GM23248 (cell line): Measurements from ENCODE around the gene CRAT. TPM values are rescaled to one million over a fixed set of nuclear protein-coding genes. Genes with fewer than 3 reads are reported as not detected.

Experiments
- DNase-seq: peaks from one replicate; pipeline ENCODE4 v3.0.0-alpha.2; 2015
- H2AFZ ChIP-seq: fragments of 200-600 bp; sonication (generic); 2 replicates; pipeline ENCODE4 v1.6.1; 2016; ENCODE audit warnings: antibody characterized with exemption
- H3F3A ChIP-seq: fragments of 200-600 bp; sonication (generic); 2 replicates; pipeline ENCODE4 v1.6.1; 2016; ENCODE audit warnings: mild to moderate bottlenecking, antibody characterized with exemption, mixed run types; ENCODE audit not compliant: insufficient read depth
- H3K27ac ChIP-seq: fragments of 200-600 bp; sonication (generic); 2 replicates; pipeline ENCODE4 v1.5.1; 2016; ENCODE audit warnings: mild to moderate bottlenecking
- H3K27me3 ChIP-seq: fragments of 200-600 bp; sonication (generic); replicated peaks from 2 replicates; pipeline ENCODE4 v1.6.1; 2016; ENCODE audit warnings: mild to moderate bottlenecking; ENCODE audit not compliant: insufficient read depth
- H3K36me3 ChIP-seq: fragments of 200-600 bp; sonication (generic); 2 replicates; pipeline ENCODE4 v1.6.1; 2016; ENCODE audit warnings: low read depth, mild to moderate bottlenecking
- H3K4me1 ChIP-seq: fragments of 200-600 bp; sonication (generic); 2 replicates; pipeline ENCODE4 v1.6.1; 2016; ENCODE audit warnings: mild to moderate bottlenecking; ENCODE audit not compliant: insufficient read depth
- H3K4me2 ChIP-seq: fragments of 200-600 bp; sonication (generic); one replicate; pipeline ENCODE4 v1.6.1; 2016; ENCODE audit warnings: mild to moderate bottlenecking; ENCODE audit not compliant: unreplicated experiment
- H3K4me3 ChIP-seq: fragments of 200-600 bp; sonication (generic); 2 replicates; pipeline ENCODE4 v1.5.1; 2016; ENCODE audit warnings: mild to moderate bottlenecking
- H3K79me2 ChIP-seq: fragments of 200-600 bp; sonication (generic); 2 replicates; pipeline ENCODE4 v1.6.1; 2016; ENCODE audit warnings: mild to moderate bottlenecking; ENCODE audit not compliant: insufficient read depth
- H3K9ac ChIP-seq: fragments of 200-600 bp; sonication (generic); 2 replicates; pipeline ENCODE4 v1.6.1; 2016; ENCODE audit warnings: mild to moderate bottlenecking
- H3K9me2 ChIP-seq: fragments of 200-600 bp; sonication (generic); 2 replicates; pipeline ENCODE4 v1.6.1; 2016; ENCODE audit warnings: mixed run types, mild to moderate bottlenecking, moderate library complexity; ENCODE audit not compliant: insufficient read depth
- H3K9me3 ChIP-seq: fragments of 200-600 bp; sonication (generic); one replicate; pipeline ENCODE4 v1.6.1; 2017; ENCODE audit warnings: low read depth
- H4K20me1 ChIP-seq: fragments of 200-600 bp; sonication (generic); 2 replicates; pipeline ENCODE4 v1.6.0; 2016; ENCODE audit not compliant: insufficient read depth
- EZH2 ChIP-seq: fragments of 200-600 bp; sonication (generic); IDR thresholded peaks from 2 replicates; pipeline ENCODE4 v1.6.1; 2018; ENCODE audit warnings: antibody characterized with exemption, mild to moderate bottlenecking; ENCODE audit not compliant: insufficient read depth, poor library complexity, severe bottlenecking
- EZH2phosphoT487 ChIP-seq: fragments of 200-600 bp; sonication (generic); IDR thresholded peaks from 2 replicates; pipeline ENCODE4 v1.6.1; 2018; ENCODE audit warnings: antibody characterized with exemption, moderate library complexity, mild to moderate bottlenecking, low read depth; ENCODE audit not compliant: insufficient read depth
- WGBS, 2 experiments: methylation state at CpG; one replicate each; pipeline ENCODE4 v1.1.6; 2015 to 2017; ENCODE audit warnings: low lambda C conversion rate in 2 of 2, low coverage in 1 of 2; ENCODE audit errors: missing lambda C conversion rate in 2 of 2; 5-methylcytosine and 5-hydroxymethylcytosine counted together
- in situ Hi-C: fragments of 300-500 bp; cut with MboI; formaldehyde crosslinking; loops from 2 replicates; pipeline ENCODE4 v1.15.0; 2020
- polyA plus RNA-seq: library from polyadenylated mRNA; unstranded; fragments of >200 nt; fragmentation: Nextera tagmentation; extraction: Ambion mirVana; gene quantifications from 2 replicates; pipeline ENCODE4 v1.2.1, GENCODE V29; 2016
- total RNA-seq: library from RNA; depleted of rRNA; stranded (reverse); fragments of >200 nt; shearing (Covaris generic); gene quantifications from 2 replicates; pipeline ENCODE4 v1.2.3, GENCODE V29; 2014

The CRAT gene
- total and polyA plus RNA-seq, 2 experiments from 2014 or later: 55.4 to 61.4 TPM

- Histone ChIP-seq H3K9me2 (no peaks in the 10 kb centered on the region), H3K4me2 (no peak overlapping the region), H3K4me3 (no peak overlapping the region), H3F3A (no peaks in the 10 kb centered on the region), H3K79me2 (no peaks in the 10 kb centered on the region), H3K27ac (no peak overlapping the region), H2AFZ (no peak overlapping the region), H3K9ac (no peak overlapping the region), H3K27me3 (no peaks in the 10 kb centered on the region), H3K4me1 (no peaks in the 10 kb centered on the region), H3K36me3 (no peaks in the 10 kb centered on the region), H3K9me3 (no peaks in the 10 kb centered on the region), H4K20me1 (no peaks in the 10 kb centered on the region)
- WGBS, 2 experiments: 75 to 76% methylated on average over 27 to 28 of the region's 28 CpGs
- no peak for TF ChIP-seq EZH2
- TF ChIP-seq EZH2phosphoT487: no peak
- in situ Hi-C loops: no loop called here
- no peak for DNase-seq
Measured at GRCh38 chr9:129100383-129101169, 10.0 kb downstream of the CRAT start.

- TF ChIP-seq EZH2 (no peak), EZH2phosphoT487 (no peak)
- no peak overlapping the region for H3K4me3 ChIP-seq
- H3K9me2 ChIP-seq: no peaks in the 10 kb centered on the region
- H3K4me1 ChIP-seq: no peaks in the 10 kb centered on the region
- no peak overlapping the region for H3K27ac ChIP-seq
- H2AFZ ChIP-seq: no peak overlapping the region
- no peaks in the 10 kb centered on the region for H4K20me1 ChIP-seq
- no peak for DNase-seq
- in situ Hi-C loops: no loop called here
- no peaks in the 10 kb centered on the region for H3F3A ChIP-seq
- H3K36me3 ChIP-seq: no peaks in the 10 kb centered on the region
- no peaks in the 10 kb centered on the region for H3K27me3 ChIP-seq
- H3K79me2 ChIP-seq: no peaks in the 10 kb centered on the region
- no peaks in the 10 kb centered on the region for H3K9me3 ChIP-seq
- 96% methylated on average over 11 of the region's 11 CpGs for WGBS, 2 experiments
- no peak overlapping the region for H3K9ac ChIP-seq
- no peak overlapping the region for H3K4me2 ChIP-seq
Measured at GRCh38 chr9:129098328-129098727, 12.3 kb downstream of the CRAT start.

- Histone ChIP-seq H4K20me1 (no peaks in the 10 kb centered on the region), H3K4me3 (no peak overlapping the region), H3K79me2 (no peaks in the 10 kb centered on the region), H3K36me3 (no peaks in the 10 kb centered on the region), H3K4me2 (no peak overlapping the region), H2AFZ (no peak overlapping the region), H3K27ac (no peak overlapping the region), H3K9me3 (no peaks in the 10 kb centered on the region), H3K9ac (no peak overlapping the region), H3F3A (no peaks in the 10 kb centered on the region), H3K27me3 (no peaks in the 10 kb centered on the region), H3K9me2 (no peaks in the 10 kb centered on the region), H3K4me1 (no peaks in the 10 kb centered on the region)
- no peak for DNase-seq
- TF ChIP-seq EZH2phosphoT487: no peak
- no peak for TF ChIP-seq EZH2
- WGBS, 2 experiments: 95 to 99% methylated on average over 14 to 16 of the region's 16 CpGs
- in situ Hi-C loops: no loop called here
Measured at GRCh38 chr9:129097671-129098306, 12.8 kb downstream of the CRAT start.

- Histone ChIP-seq H3K9me2 (no peaks in the 10 kb centered on the region), H3K79me2 (no peaks in the 10 kb centered on the region), H3K4me3 (no peak overlapping the region), H2AFZ (no peak overlapping the region), H4K20me1 (no peaks in the 10 kb centered on the region), H3K9me3 (no peaks in the 10 kb centered on the region), H3K4me2 (no peak overlapping the region), H3F3A (no peaks in the 10 kb centered on the region), H3K27me3 (no peaks in the 10 kb centered on the region), H3K9ac (no peak overlapping the region), H3K27ac (no peak overlapping the region), H3K36me3 (no peaks in the 10 kb centered on the region), H3K4me1 (no peaks in the 10 kb centered on the region)
- in situ Hi-C loops: no loop called here
- WGBS, 2 experiments: 92 to 93% methylated on average over 9 to 12 of the region's 12 CpGs
- TF ChIP-seq EZH2 (no peak), EZH2phosphoT487 (no peak)
- DNase-seq: no peak
Measured at GRCh38 chr9:129095908-129096307, 14.7 kb downstream of the CRAT start.
